GM12872 (cell line): Measurements from ENCODE around the gene TMSB15B.

Source experiments
- TF ChIP-seq, protein P1 (sequence below): IDR thresholded peaks from 3 replicates; pipeline ENCODE4 v1.5.1; 2011; ENCODE audit warnings: low read depth, mild to moderate bottlenecking, low read length, moderate library complexity; ENCODE audit not compliant: insufficient read depth

The TMSB15B gene

DNA sequence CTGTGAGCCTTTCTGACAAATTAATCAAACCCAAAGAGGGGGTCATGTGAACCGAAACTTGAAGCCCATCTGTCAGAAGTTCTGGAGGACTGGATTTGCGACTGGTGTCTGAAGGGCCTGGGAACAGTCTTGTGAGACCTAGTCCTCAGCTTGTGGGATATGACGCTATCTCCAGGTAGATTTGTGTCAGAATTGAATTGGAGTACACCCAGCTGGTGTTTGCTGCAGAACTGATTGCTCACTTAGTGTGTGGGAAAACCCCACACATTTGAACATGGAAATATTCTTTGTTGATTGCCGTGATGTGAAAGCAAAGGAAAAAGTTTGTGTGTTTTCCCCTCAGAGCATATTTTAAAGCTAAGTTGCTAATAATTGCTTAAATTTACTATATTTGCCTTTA is 30.3 kb upstream of the TMSB15B start:
- TF ChIP-seq, protein P1, sequence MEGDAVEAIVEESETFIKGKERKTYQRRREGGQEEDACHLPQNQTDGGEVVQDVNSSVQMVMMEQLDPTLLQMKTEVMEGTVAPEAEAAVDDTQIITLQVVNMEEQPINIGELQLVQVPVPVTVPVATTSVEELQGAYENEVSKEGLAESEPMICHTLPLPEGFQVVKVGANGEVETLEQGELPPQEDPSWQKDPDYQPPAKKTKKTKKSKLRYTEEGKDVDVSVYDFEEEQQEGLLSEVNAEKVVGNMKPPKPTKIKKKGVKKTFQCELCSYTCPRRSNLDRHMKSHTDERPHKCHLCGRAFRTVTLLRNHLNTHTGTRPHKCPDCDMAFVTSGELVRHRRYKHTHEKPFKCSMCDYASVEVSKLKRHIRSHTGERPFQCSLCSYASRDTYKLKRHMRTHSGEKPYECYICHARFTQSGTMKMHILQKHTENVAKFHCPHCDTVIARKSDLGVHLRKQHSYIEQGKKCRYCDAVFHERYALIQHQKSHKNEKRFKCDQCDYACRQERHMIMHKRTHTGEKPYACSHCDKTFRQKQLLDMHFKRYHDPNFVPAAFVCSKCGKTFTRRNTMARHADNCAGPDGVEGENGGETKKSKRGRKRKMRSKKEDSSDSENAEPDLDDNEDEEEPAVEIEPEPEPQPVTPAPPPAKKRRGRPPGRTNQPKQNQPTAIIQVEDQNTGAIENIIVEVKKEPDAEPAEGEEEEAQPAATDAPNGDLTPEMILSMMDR, result no peak

DNA sequence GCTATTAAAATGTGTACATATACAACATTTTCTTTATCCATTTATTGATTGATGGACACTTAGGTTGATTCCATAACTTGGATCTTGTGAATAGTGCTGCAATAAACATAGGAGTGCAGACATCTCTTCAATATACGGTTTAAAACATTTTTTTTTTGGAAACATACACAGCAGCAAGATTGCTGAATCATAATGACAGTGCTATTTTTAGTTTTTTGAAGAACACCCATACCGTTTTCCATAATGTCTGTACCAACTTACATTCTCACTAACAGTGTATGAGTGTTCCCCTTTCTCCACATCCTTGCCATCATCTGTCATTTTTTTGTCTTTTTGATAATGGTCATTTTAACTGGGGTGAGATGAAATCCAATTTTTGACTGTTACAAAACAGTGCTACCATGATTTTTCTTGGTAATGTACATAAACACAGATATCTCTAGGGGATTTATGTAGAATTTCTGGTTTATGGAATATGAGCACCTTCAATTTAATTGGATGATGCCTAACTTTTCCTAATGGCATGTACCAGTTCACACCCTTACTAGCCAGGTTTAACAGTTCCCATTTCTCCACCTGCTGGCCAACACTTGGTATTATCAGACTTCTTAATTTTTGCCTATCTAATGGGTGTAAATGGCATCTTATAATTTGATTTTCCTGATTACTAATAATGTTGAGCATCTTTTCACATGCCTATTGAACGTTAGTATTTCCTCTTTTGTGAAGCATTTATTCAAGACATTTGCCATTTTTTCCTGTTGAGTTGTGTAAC is 21.0 kb upstream of the TMSB15B start:
- TF ChIP-seq, protein P1, result peak; percentile 40; the same call in 1 of the 3 replicates

DNA sequence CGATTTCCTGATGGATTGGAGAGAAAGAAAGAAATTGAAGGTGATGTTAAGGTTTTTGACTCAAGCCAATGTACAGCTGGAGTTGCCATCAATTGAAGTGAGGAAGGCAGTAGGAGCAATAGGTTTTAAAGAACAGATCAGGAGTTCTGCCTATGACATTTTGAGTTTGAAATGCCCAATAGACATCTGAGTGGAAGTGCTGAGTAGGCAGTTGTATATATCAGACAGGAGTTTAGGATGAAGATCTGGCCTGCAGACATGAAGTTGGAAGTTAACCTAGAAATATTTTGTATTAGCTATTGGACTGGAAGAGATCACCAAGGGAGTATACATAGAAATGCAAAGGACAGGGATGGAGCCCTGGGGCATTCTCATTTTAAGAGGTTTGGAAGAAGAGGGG is 12.9 kb upstream of the TMSB15B start:
- TF ChIP-seq, protein P1, result no peak

DNA sequence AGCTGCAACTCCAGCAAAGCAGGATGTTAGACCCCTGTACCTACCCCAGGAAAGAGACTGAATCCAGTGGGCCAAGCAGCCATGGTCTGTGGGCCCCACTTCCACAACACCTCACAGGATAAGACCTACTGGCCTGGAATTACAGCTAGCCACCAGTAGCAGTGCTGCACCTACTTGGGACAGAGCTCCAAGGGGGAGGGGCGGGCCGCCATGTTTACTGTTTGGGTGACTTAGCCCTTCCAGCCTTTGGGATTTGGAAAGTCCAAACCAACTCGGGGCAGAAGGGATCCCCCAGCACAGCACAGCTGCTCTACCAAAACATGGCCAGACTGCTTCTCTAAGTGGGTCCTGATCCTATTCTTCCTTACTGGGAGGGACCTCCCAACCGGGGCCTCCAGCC is 9.1 kb upstream of the TMSB15B start:
- TF ChIP-seq, protein P1, result no peak

DNA sequence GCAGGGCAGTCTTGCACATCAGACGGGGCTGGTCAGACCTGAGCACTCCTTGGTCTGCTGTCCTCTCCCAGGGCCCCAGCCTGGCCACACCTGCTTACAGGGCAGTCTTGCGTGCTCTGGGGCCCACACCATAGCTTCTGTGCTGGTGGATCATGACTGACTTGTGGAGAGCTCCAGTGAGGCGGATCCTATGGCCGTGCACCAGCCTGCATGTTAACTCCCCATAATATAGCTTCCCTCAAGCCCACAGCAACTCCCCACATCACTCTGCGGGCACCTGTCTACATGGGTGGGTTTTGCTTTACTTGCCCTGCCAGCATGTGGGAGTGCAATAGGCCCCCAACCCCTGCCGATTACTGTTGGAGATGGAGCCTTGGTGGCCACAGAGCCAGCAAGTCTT is 8.2 kb upstream of the TMSB15B start:
- TF ChIP-seq, protein P1, result no peak

DNA sequence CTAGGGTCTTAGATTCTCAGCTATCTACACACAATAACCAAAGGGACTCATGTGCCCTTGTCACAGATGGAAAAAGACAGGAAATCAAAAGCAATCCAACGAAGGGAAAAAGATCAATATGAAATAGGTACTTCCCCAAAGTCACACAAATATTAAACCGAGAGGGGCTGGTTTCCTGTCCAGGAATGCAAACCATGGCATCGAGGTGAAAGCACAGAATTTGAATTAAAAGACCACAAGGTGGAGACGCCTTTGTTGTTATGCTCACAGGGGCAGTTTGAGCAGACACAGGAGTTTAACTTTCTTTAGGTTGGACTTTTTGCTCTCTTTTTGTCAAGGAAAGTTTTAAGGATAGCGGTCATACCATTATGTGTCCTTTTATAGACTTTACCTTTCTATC is 36.8 kb downstream of the TMSB15B start:
- TF ChIP-seq, protein P1, result no peak

DNA sequence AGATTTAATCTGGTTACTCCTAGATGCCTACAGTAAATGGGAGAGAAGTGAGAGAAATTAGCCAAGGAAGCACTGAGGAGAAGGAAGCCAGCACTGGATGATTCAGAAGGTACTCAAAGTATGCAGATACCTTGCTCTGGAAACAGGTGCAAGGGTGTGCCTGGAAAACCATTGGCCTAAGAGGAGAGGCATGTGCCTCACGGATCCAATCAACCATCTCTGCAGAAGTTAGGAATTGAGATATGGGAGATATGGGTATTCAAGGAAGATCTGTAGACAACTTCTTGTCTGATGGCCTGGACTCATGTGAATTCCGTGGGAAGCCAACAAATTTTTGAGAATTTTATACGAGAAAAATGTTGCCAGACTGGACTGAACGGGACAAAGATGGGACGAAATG is 46.4 kb downstream of the TMSB15B start:
- TF ChIP-seq, protein P1, result no peak
